HG02763 (cell line): ENCODE data around the gene TERB2.
"Not testable (repeated sequence)": the region's sequence is repeated elsewhere in the genome, so short reads cannot be mapped to it uniquely, and the experiment has no call there.

ENCODE experiments used
- ATAC-seq: cut with Tn5 transposase; IDR thresholded peaks from one replicate; pipeline ENCODE4 v1.9.1; 2021; ENCODE audit warnings: mild to moderate bottlenecking, moderate library complexity; ENCODE audit not compliant: unreplicated experiment

Gene TERB2

DNA sequence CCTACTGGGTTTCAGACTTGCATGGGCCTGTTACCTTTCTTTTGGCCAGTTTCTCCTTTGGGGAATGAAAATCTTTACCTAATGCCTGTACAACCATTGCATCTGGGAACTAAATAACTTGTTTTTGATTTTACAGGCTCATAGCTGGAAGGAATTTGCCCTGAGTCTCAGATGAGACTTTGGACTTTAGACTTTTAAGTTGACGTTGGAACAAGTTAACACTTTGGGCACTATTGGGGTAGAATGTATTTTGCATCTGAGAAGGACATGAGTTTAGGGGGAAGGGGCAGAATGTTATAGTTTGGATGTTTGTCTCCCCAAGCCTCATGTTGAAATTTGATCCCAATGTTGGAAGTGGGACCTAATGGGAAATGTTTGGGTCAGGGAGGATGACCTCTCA is 44.7 kb downstream of the TERB2 start:
- ATAC-seq = not testable (repeated sequence)

DNA sequence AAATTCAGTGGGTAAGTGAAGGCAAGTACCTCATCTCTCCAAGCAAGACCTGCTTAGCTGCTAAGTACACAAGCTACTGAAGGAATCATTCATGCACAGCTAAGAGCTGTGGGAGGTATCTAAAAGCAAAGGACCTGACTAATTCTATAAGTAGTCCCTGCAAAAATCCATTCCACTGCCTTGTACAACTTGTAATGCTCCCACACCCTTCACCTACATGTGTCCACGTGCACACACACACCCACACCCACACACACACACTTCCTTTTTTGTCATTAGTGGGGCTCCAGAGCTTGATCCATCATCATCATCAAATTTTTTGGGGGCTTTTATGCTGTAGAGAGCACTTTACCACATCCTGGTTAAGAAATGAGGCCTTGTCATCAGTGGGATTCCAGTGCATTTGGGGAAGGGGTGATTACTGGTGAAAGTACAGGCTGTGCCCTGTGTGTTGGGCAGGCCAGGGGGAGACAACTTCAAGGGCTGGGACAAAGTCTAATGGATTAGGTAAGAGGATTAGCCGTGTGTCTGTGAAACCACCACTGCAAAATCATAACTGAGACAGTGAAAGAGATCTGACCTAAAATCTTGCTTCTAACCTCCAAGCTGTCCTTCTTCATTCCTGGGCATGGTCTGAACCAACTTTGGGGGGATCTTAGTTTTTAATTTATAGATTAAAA is 47.4 kb downstream of the TERB2 start:
- not testable (repeated sequence) for ATAC-seq

GRCh38 chr15:45004590-45005175 is 48.2 kb downstream of the TERB2 start:
- not testable (repeated sequence) for ATAC-seq

- no peak for ATAC-seq
These were observed 52.6 kb downstream of the TERB2 start for GRCh38 chr15:45009046-45009445.

DNA sequence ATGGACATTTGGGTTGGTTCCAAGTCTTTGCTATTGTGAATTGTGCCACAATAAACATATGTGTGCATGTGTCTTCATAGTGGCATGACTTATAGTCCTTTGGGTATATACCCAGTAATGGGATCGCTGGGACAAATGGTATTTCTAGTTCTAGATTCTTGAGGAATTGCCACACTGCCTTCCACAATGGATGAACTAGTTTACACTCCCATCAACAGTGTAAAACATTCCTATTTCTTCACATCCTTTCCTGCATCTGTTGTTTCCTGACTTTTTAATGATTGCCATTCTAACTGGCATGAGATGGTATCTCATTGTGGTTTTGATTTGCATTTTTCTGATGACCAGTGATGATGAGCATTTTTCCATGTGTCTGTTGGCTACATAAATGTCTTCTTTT is 58.6 kb downstream of the TERB2 start:
- ATAC-seq = not testable (repeated sequence)

GRCh38 chr15:45020222-45020900 is 63.9 kb downstream of the TERB2 start:
- not testable (repeated sequence) for ATAC-seq

GRCh38 chr15:45020901-45021259 is 64.4 kb downstream of the TERB2 start:
- ATAC-seq = not testable (repeated sequence)

DNA sequence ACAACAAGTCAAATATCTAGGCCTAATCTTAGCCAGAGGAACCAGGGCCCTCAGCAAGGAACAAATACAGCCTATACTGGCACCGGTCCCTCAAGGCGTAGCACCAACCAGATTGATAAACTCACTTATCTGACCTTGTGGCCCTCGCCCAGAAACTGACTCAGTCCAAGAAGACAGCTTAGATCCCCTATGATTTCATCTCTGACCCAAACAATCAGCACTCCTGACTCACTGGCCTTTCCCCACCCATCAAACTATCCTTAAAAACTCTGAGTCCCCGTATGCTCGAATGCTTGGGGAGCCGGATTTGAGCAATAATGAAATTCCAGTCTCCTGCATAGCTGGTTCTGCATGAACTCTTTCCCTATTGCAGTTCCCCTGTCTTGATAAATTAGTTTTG is 64.9 kb downstream of the TERB2 start:
- ATAC-seq = no peak

DNA sequence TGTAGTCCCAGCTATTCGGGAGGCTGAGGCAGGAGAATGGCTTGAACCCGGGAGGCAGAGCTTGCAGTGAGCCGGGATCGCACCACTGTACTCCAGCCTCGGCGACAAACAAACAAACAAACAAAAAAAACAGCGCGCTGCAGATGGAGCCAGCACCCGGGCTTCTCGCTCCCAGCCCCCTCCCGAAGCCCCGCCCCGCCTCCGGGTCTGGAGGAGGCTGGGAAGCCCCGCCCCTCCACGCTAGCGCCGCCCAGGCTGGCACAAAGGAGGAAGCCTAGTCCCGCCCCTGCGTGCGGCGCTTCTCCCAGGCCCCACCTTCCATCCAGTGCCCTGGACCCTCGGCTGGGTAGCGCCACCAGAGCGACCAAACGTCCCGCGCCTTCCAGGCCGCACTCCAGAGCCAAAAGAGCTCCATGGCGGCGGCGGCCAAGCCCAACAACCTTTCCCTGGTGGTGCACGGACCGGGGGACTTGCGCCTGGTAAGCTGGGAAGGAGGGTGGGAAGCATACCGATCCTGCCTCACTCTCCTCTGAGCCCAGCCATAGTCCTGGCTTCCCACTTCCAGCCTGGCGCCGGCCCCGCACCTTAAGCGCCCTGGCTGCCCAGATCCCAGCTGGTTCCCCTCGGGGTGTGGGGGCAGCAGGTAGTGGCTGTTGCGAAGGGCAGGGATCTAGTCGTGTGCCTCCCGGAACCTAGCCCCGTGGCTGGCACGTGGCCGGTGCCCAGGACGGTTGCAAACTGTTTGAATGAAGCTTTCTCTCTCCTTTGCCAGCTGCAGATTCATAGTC is 66.6 kb downstream of the TERB2 start, which contains the start of gene SORD:
TSS of gene SORD (plus strand) at position 325 of the 788 bp plus-strand sequence. CDS start at position 414, 89 bp downstream.
- ATAC-seq = peak; percentile 98

DNA sequence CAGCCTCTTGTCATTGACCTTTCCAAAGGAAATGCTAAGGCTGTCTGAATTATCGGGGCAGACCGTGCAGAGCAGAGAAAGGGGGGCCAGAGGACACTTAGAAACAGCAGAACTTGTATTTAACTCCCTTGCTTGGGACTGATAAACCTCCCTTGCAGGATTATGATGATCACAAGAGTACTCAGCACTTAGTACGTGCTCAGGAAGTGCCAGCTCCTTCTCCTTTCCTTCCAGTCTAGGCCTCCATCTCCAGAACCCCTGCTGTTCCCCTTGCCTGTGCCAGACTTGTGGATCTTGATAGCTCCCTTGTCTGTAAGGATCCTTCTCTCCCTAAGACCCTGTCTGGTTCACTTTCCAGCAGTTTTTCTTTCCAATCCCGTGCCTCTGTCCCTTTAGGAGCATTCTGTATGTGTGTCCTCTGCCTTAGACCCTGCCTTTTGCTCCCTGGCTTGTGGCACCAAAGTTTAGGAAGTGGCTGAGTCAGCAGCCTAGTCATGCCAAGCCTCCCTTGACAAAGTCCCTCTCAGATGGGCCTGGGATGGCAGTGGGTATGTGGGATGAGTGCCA is 67.3 kb downstream of the TERB2 start:
- ATAC-seq = no peak

DNA sequence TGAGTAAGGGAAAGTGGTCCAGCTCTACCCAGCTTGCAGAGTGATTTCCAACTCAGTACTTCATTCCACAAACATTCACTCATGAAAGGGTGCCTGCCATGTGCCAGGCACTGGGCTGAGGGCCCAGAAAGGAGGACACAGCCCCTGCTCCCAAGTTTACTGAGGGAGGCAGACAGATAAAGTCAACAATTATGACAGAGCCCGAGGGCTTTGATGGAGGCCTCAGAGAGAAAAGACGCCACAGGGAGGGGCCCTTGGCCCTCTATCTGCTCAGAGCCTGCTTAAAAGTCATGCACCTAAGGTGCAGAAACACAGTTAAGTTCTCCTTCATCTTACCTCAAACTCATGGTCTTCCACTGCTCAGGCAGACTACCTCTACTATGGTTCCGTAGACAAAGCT is 68.2 kb downstream of the TERB2 start:
- not testable (repeated sequence) for ATAC-seq

DNA sequence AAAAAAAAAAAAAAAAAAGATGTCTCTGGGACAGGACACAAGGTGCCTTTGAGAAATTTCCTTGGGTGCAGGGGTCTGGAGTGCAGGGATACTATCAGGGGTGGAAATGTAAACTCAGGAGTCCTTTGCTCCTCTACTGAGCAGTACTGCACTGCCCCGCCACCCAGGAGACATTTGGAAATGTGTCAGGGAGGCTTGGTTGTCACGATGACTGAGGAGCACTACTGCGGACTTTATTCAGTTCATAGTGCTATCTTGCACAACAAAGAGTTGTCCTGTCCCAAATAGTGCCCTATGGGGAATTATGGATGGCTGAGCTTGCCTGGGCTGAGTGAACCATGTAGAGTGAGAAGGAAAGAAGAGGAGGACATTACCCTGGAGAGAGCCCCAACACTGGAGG is 69.1 kb downstream of the TERB2 start:
- ATAC-seq = not testable (repeated sequence)

DNA sequence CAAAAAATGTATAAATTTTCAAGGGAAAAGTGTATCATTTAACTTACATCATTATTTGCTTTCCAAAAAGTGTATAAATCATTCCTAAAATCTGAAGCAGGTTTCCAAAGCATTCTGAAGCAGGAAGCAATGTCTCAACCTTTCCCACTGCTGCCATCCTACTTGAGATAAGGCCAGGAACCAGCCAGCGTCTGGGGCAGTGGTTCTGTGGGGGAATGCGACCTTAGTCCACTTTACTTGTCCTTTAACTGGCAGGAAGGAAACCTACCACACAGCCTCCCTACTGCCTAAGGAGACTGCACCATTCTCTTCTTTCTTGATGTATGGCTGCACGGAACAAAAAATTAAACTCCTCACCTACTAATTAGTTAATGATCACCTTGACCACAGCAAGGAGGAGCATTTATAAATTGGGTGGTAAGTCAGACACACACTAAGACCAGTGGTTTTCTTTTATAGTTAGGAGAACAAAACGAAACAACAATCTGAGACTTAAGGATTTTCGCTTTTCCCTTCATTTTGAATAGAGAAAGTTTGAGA is 70.2 kb downstream of the TERB2 start:
- ATAC-seq = no peak

- ATAC-seq = no peak
These were observed 70.7 kb downstream of the TERB2 start for GRCh38 chr15:45027220-45027619.
